H54 (cell line): ENCODE measurements around the gene CCNJ.

Experiments
- DNase-seq: peaks from one replicate; pipeline ENCODE4 v3.0.0; 2011; ENCODE audit warnings: low spot score, mixed read lengths; ENCODE audit not compliant: insufficient read length
- FAIRE-seq: peaks from 3 replicates; lab custom pipeline; 2011; peaks lifted over from hg19 to GRCh38; lab: Jason Lieb, UNC
- POLR2A ChIP-seq: IDR thresholded peaks from 2 replicates; pipeline ENCODE4 v1.6.1; 2011; ENCODE audit warnings: low read depth, mild to moderate bottlenecking, low read length

Gene CCNJ

DNA sequence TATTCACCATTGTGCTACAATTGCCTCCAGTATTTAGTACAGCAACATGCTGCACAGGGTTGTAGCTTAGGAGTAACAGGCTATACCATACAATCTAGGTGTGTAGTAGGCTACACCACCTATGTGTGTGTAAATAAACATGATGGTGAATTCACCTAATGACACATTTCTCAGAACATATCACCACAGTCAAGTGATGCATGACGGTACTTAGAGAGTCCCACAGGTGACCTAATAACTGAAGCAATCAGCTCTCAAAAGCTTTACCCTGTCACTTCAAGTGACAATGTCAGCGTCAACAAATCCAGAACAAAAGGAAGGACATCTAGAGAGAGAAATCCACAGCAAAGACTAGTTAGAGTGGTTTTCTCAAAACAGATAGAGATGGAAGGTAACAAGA lies 38.8 kb downstream of the CCNJ start:
- FAIRE-seq (no peak), DNase-seq (no peak)

DNA sequence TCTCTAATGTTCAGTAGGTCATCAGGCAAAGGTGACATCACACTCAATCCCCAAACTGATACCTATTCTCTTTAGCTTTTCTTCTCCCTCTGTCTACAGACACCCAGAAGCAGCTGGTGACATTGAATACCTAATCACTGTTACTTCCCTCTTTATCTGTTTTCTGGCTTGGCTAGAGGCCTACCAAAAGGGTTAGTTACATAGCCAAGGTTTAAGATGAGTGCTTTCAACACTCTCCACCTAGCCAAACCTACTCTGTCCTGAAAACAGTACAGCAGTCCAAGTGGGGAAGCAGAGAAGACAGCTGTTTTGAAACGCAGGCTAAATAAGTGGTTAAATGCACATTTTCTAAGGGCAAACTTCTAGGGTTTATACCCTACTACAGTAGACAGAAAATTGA lies 39.4 kb downstream of the CCNJ start:
- TF ChIP-seq POLR2A = no peak
- DNase-seq = no peak
- FAIRE-seq = no peak

More for the DNA sequence above, 38.8 kb downstream of the CCNJ start:
- TF ChIP-seq POLR2A = no peak

DNA sequence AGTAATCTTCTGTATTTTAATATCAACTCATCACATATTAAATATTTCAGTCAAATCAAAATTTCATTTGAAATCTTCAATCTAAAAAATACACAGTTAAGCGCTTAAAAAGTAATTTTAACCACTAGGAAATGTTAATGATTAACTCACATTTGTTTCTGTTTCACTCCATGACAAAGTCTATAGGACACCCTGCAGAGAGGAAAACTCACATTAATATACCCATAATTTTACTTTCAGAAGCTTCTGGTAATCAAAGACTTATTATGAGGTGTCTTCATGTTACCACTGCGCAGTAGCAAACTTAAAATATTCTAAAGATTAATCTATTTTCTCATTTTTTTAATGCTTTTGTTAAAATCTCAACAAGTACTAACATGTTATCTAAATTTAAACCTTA lies 45.7 kb downstream of the CCNJ start:
- TF ChIP-seq POLR2A = no peak
- DNase-seq (no peak), FAIRE-seq (no peak)

DNA sequence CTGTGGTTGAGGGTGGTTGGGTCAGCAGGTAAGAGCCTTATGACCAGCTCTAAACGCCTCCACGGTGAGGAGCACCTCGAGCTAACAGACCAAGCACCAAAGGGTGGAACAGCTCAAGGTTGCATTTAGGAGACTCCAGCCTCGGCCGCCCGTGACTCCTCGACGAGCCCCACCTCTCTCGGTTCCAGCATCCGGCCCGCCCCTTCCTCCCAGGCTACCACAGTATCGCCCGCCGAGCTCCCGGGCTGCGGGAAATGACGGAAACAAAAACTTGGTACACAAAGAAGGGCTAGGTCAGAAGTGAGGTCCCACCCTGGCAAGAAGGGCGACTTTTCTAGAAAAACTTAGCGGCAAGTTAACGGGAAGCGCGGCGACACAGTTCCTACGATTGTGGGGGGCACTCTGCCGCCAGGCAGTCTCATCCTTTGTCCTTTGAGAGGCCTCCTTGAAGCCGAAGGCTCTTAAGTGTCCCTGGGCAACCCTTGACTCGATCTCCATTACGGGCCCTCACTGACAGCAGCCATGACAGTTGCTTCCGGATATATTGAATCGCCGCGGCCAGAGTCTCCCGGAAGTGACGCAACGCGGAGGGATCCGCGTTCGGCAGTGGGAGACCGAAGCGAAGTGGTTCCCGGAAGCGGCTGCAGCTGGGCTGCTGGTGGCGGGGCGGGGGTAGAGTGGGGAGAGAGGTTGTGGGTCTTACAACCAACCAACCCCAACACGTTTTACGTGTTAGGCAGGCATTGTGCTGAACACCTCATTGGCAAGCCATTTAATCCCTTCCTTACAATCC lies 46.5 kb downstream of the CCNJ start:
- TF ChIP-seq POLR2A = peak; percentile 71
- DNase-seq (peak; percentile 83), FAIRE-seq (peak; percentile 98)

DNA sequence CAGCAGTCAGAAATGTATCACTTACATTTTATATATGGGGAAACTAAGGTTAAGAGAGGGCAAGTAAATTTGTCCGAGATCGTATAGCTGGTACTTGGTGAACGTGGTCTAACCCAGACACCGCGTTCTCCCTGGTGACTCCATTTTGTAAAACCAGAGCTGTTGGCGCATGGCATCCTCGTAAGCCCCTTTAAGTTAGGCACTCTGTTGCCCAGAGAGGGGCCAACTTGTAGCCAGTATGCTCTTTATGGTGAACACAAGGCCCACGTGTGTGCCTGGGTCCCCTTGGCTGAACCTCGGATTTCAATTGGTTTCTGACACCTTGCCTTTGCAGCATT lies 47.0 kb downstream of the CCNJ start:
- no peak for FAIRE-seq

DNA sequence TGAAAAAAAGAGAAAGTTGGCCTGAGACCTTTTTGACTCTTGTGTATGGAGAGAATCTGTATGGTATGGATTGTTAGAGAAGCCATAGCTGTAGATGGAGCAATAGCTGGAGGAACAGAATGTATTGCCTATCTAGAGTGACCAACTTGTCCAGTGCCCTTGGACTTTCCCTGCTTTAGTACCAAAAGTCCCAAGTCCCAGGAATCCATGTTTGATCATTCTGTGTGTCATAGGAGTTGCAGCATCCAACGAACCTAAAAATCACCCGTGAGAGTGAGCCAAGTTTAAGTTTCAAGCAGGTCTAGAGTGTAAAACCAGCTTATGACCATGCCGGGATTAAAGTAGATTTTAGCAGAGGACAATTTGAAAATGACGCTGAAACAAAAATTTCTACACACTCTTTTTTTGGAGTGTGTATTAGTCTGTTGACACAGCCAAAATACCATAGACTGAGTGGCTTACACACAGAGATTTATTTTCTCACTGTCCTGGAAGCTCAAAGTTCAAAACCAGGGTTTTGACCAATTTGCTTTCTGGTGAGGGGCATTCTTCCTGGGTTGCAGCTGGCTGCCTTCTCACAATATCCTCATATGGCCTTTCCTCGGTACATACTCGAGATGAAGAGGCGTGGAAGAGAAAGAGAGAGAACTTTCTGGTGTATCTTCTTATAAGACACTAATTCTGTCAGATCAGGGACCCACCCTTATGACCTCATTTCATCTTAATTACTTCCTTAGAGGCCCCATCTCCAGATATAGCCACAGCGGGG lies 49.8 kb downstream of the CCNJ start:
- no peak for DNase-seq
- FAIRE-seq = no peak
- TF ChIP-seq POLR2A = no peak

More for the DNA sequence above, 47.0 kb downstream of the CCNJ start:
- TF ChIP-seq POLR2A = no peak
- DNase-seq = no peak

DNA sequence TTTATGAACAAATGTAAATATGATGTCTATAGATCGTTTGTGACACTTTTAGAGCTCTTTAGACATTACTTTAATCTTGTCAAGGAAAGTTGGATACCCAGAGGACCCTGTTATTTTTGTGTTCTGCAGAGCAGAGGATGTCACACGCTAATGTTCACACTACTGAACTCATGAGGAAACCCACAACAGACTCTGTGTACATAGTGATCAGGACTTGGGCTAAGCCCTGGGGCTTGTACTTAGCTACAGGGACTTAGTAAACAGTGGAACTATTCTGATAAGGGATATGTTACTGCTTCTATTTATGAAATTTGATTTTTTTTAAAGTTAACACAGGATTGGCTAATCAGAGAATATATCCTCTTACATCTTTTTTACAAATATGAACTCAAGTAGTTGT lies 50.6 kb downstream of the CCNJ start:
- FAIRE-seq (no peak), DNase-seq (no peak)
- no peak for TF ChIP-seq POLR2A

DNA sequence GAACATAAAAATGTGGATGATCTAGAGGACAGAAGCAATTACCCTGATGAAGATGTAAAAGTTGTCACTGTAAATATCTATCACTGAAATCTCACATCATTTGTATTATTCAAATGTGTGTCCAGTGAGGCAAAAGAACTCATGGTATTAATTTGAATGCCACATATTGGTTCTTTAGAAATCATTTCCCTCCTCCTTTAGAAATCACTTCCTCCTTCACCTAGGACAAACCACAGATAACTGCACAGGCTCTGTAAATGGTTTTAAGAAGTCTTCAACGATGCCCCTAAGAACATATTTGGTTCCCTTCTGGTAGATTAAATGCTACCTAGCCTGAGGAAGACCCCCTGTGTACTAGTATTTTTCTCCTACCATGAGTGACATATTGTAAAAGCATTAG lies 53.6 kb downstream of the CCNJ start:
- TF ChIP-seq POLR2A = no peak
- DNase-seq (no peak), FAIRE-seq (no peak)

DNA sequence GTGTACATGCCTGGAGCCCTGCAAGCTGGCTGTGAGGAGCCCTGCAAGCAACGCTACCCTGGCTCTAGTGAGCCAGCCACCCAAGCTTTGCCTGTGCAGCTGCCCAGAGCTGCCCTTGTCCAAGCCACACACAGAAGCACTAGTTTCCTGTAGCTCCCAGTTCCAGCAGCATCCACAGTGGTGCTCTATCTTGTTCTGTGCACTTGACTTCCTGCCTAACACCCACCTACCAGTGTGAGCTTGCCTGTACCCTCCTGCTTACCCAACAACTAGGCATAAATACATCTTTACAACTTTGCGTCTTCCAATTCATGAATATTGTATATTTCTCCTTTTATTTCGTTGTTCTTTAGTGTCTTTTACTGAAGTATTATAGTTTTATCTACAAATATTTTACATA lies 54.5 kb downstream of the CCNJ start:
- no peak for DNase-seq
- TF ChIP-seq POLR2A = no peak
- no peak for FAIRE-seq

DNA sequence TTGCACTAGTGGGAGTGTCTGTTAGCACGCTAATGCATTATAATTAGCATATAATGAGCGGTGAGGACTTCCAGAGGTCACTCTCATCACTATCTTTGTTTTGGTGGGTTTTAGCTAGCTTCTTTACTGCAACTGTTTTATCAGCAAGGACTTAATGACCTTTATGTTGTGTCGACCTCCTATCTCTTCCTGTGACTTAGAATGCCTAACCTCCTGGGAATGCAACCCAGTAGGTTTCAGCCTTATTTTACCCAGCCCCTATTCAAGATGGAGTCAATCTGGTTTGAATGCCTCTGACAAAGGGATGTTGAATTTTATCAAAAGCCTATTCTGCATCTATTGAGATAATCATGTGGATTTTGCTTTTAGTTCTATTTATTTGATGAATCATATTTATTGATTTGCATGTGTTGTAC lies 64.2 kb downstream of the CCNJ start:
- TF ChIP-seq POLR2A = no peak
- no peak for FAIRE-seq

More for the DNA sequence above, 64.2 kb downstream of the CCNJ start:
- no peak for DNase-seq
